ENCODE results near the gene SHMT2. TPM values are rescaled to one million over a fixed set of nuclear protein-coding genes. Genes with fewer than 3 reads are reported as not detected.

Gene SHMT2
- total and polyA plus RNA-seq, 9 of the 15 experiments (the other 6 are each of a cell fraction or from before 2014, with no cell fraction given) = 46.1 to 319 (median 115) TPM

- TF ChIP-seq NCOA2 (IDR thresholded peaks at IDR 0.05; ENCODE audit: partially characterized antibody in 2 of 2) (no peak), ZNF12 (CRISPR knock-in tag; IDR thresholded peaks at IDR 0.05) (no peak), RFX7 (CRISPR knock-in tag; IDR thresholded peaks at IDR 0.05) (no peak), TFAP4 (CRISPR knock-in tag; IDR thresholded peaks at IDR 0.05; ENCODE audit: borderline replicate concordance) (peak; percentile 36; the same call in 1 of the 2 replicates), XRCC5 (IDR thresholded peaks at IDR 0.05; ENCODE audit: low read depth, low read length) (no peak), DACH1 (IDR thresholded peaks at IDR 0.05; ENCODE audit: partially characterized antibody) (no peak), ZC3H11A (IDR thresholded peaks at IDR 0.05; ENCODE audit: low read depth, low read length) (no peak)
- TF ChIP-seq, protein P1, sequence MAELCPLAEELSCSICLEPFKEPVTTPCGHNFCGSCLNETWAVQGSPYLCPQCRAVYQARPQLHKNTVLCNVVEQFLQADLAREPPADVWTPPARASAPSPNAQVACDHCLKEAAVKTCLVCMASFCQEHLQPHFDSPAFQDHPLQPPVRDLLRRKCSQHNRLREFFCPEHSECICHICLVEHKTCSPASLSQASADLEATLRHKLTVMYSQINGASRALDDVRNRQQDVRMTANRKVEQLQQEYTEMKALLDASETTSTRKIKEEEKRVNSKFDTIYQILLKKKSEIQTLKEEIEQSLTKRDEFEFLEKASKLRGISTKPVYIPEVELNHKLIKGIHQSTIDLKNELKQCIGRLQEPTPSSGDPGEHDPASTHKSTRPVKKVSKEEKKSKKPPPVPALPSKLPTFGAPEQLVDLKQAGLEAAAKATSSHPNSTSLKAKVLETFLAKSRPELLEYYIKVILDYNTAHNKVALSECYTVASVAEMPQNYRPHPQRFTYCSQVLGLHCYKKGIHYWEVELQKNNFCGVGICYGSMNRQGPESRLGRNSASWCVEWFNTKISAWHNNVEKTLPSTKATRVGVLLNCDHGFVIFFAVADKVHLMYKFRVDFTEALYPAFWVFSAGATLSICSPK (IDR thresholded peaks at IDR 0.05; ENCODE audit: borderline replicate concordance) = no peak
- TF ChIP-seq, protein P2, sequence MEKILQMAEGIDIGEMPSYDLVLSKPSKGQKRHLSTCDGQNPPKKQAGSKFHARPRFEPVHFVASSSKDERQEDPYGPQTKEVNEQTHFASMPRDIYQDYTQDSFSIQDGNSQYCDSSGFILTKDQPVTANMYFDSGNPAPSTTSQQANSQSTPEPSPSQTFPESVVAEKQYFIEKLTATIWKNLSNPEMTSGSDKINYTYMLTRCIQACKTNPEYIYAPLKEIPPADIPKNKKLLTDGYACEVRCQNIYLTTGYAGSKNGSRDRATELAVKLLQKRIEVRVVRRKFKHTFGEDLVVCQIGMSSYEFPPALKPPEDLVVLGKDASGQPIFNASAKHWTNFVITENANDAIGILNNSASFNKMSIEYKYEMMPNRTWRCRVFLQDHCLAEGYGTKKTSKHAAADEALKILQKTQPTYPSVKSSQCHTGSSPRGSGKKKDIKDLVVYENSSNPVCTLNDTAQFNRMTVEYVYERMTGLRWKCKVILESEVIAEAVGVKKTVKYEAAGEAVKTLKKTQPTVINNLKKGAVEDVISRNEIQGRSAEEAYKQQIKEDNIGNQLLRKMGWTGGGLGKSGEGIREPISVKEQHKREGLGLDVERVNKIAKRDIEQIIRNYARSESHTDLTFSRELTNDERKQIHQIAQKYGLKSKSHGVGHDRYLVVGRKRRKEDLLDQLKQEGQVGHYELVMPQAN (IDR thresholded peaks at IDR 0.05; ENCODE audit: borderline replicate concordance) = no peak
Observed at GRCh38 chr12:57216921-57217879, 12.3 kb upstream of the SHMT2 start (continued).

Measured in K562 (cell line).